NOMO-1 treated with DMSO at 0.1 percent for 48 hours (cell line): Measurements from ENCODE around the gene SNORC.
"Not testable (repeated sequence)": the region's sequence is repeated elsewhere in the genome, so short reads cannot be mapped to it uniquely, and the experiment has no call there.

Source experiments
- DNase-seq: peaks from one replicate; lab custom pipeline; 2025; ENCODE audit not compliant: unreplicated experiment; lab: John Stamatoyannopoulos, UW

SNORC gene

GRCh38 chr2:232896111-232896510, 26.0 kb downstream of the SNORC start:
- DNase-seq = no peak

- no peak for DNase-seq
Measured at GRCh38 chr2:232896720-232897597, 26.9 kb downstream of the SNORC start.

- no peak for DNase-seq
Measured at GRCh38 chr2:232897598-232898408, 27.7 kb downstream of the SNORC start.

- DNase-seq = no peak
Measured at GRCh38 chr2:232898592-232899543, 28.8 kb downstream of the SNORC start.

- DNase-seq = peak; percentile 56
Measured at GRCh38 chr2:232900811-232901735, 31.0 kb downstream of the SNORC start.

- DNase-seq = peak; percentile 81
Measured at GRCh38 chr2:232901736-232902578, 31.9 kb downstream of the SNORC start.

GRCh38 chr2:232903989-232904388, 33.9 kb downstream of the SNORC start:
- DNase-seq = no peak

- DNase-seq = not testable (repeated sequence)
Measured at GRCh38 chr2:232906867-232907717, 37.0 kb downstream of the SNORC start.

GRCh38 chr2:232907718-232908085, 37.6 kb downstream of the SNORC start:
- not testable (repeated sequence) for DNase-seq

GRCh38 chr2:232908695-232909094, 38.6 kb downstream of the SNORC start:
- no peak for DNase-seq

- no peak for DNase-seq
Measured at GRCh38 chr2:232910376-232910775, 40.3 kb downstream of the SNORC start.

GRCh38 chr2:232911712-232912277, 41.7 kb downstream of the SNORC start:
- DNase-seq = no peak

GRCh38 chr2:232913903-232914302, 43.8 kb downstream of the SNORC start:
- DNase-seq = no peak

- DNase-seq = no peak
Measured at GRCh38 chr2:232919141-232919540, 49.1 kb downstream of the SNORC start.

- DNase-seq = no peak
Measured at GRCh38 chr2:232920055-232920454, 50.0 kb downstream of the SNORC start.

- DNase-seq = no peak
Measured at GRCh38 chr2:232920760-232921159, 50.7 kb downstream of the SNORC start.

GRCh38 chr2:232924433-232924832, 54.4 kb downstream of the SNORC start:
- no peak for DNase-seq
